ENCODE results near the gene ATP5F1D.

ATP5F1D gene

GRCh38 chr19:1220477-1220930 lies 21.0 kb upstream of the ATP5F1D start:
- no peak overlapping the region for H3K4me2 ChIP-seq (ENCODE audit: low read length)
- peaks cover under 1 to 1% of the 10 kb centered on the region in 2 experiments for H3K4me1 ChIP-seq (ENCODE audit: control insufficient read depth in 1 of 2, insufficient read depth in 2 of 2, low read length in 2 of 2)
- no peak for DNase-seq
- no peaks in the 10 kb centered on the region for H3K79me1 ChIP-seq (ENCODE audit: low read length)
- no peak overlapping the region for H4K8ac ChIP-seq (ENCODE audit: low read depth, low read length)
- no peak overlapping the region for H2BK5ac ChIP-seq (ENCODE audit: low read depth, low read length, poor library complexity)
- H3K9me3 ChIP-seq (ENCODE audit: insufficient read depth, low read depth, low read length), result no peaks in the 10 kb centered on the region
- H3K18ac ChIP-seq (ENCODE audit: low read length), result no peak overlapping the region
- no peak overlapping the region for H3K4ac ChIP-seq (ENCODE audit: low read depth, low read length)
- H3K23ac ChIP-seq (ENCODE audit: low read length), result no peak overlapping the region
- H4K12ac ChIP-seq (ENCODE audit: low read depth, low read length), result no peak overlapping the region
- no peak overlapping the region for H2BK120ac ChIP-seq (ENCODE audit: insufficient read depth, low read length, poor library complexity)
- H3K79me2 ChIP-seq (ENCODE audit: control insufficient read depth, insufficient read depth, low read length, poor library complexity), result peaks cover under 1% of the 10 kb centered on the region
- no peak overlapping the region for H2BK12ac ChIP-seq (ENCODE audit: low read length)
- no peak overlapping the region for H2AK5ac ChIP-seq (ENCODE audit: low read length)
- peaks cover 50 to 55% of the 10 kb centered on the region in 2 experiments for H3K36me3 ChIP-seq (ENCODE audit: control insufficient read depth in 1 of 2, insufficient read depth in 2 of 2, low read length in 2 of 2)
- no peak overlapping the region for H3K14ac ChIP-seq (ENCODE audit: low read length)
- H3K4me3 ChIP-seq (ENCODE audit: low read depth, low read length), result no peak overlapping the region
- WGBS (ENCODE audit: extremely low coverage, insufficient coverage, insufficient read length), result no CpG with 5 or more reads among the region's 33 CpGs
- no peak overlapping the region for H3K27ac ChIP-seq (ENCODE audit: low read depth, low read length)
- no peaks in the 10 kb centered on the region for H3K27me3 ChIP-seq (ENCODE audit: insufficient read depth, low read length)
- H3K9ac ChIP-seq (ENCODE audit: low read length), result no peak overlapping the region
- H4K91ac ChIP-seq (ENCODE audit: low read depth, low read length), result no peak overlapping the region
- no peak overlapping the region for H2AFZ ChIP-seq (ENCODE audit: insufficient read depth, low read length, poor library complexity)

- Histone ChIP-seq H2AFZ (ENCODE audit: insufficient read depth, low read length, poor library complexity) (no peak overlapping the region), H3K4me2 (ENCODE audit: low read length) (no peak overlapping the region), H3K79me2 (ENCODE audit: control insufficient read depth, insufficient read depth, low read length, poor library complexity) (no peaks in the 10 kb centered on the region), H3K79me1 (ENCODE audit: low read length) (no peaks in the 10 kb centered on the region), H3K4ac (ENCODE audit: low read depth, low read length) (no peak overlapping the region), H2BK12ac (ENCODE audit: low read length) (no peak overlapping the region), H2BK5ac (ENCODE audit: low read depth, low read length, poor library complexity) (no peak overlapping the region), H2AK5ac (ENCODE audit: low read length) (no peak overlapping the region), H4K91ac (ENCODE audit: low read depth, low read length) (no peak overlapping the region), H3K18ac (ENCODE audit: low read length) (no peak overlapping the region), H3K14ac (ENCODE audit: low read length) (no peak overlapping the region), H4K8ac (ENCODE audit: low read depth, low read length) (no peak overlapping the region), H3K23ac (ENCODE audit: low read length) (no peak overlapping the region), H3K4me1 (ENCODE audit: control insufficient read depth in 1 of 2, insufficient read depth in 2 of 2, low read length in 2 of 2) (no peaks in the 10 kb centered on the region), H3K4me3 (ENCODE audit: low read depth, low read length) (no peak overlapping the region), H3K27ac (ENCODE audit: low read depth, low read length) (no peak overlapping the region), H4K12ac (ENCODE audit: low read depth, low read length) (no peak overlapping the region), H3K9ac (ENCODE audit: low read length) (no peak overlapping the region), H3K9me3 (ENCODE audit: insufficient read depth, low read depth, low read length) (no peaks in the 10 kb centered on the region), H3K27me3 (ENCODE audit: insufficient read depth, low read length) (no peaks in the 10 kb centered on the region), H2BK120ac (ENCODE audit: insufficient read depth, low read length, poor library complexity) (no peak overlapping the region), H3K36me3 (ENCODE audit: control insufficient read depth in 1 of 2, insufficient read depth in 2 of 2, low read length in 2 of 2) (peaks cover 51 to 56% of the 10 kb centered on the region in 2 experiments)
- peak in 1 of 2 donors; percentile 58 for DNase-seq
- no CpG with 5 or more reads among the region's 38 CpGs for WGBS (ENCODE audit: extremely low coverage, insufficient coverage, insufficient read length)
Observed at GRCh38 chr19:1220976-1221903, 20.3 kb upstream of the ATP5F1D start.

- H2BK5ac ChIP-seq (ENCODE audit: low read depth, low read length, poor library complexity), result no peak overlapping the region
- no peak overlapping the region for H2BK12ac ChIP-seq (ENCODE audit: low read length)
- H3K4me1 ChIP-seq (ENCODE audit: control insufficient read depth in 1 of 2, insufficient read depth in 2 of 2, low read length in 2 of 2), result no peaks in the 10 kb centered on the region
- no peak overlapping the region for H3K4me3 ChIP-seq (ENCODE audit: low read depth, low read length)
- H3K79me2 ChIP-seq (ENCODE audit: control insufficient read depth, insufficient read depth, low read length, poor library complexity), result no peaks in the 10 kb centered on the region
- H3K23ac ChIP-seq (ENCODE audit: low read length), result no peak overlapping the region
- no peaks in the 10 kb centered on the region for H3K9me3 ChIP-seq (ENCODE audit: insufficient read depth, low read depth, low read length)
- H3K18ac ChIP-seq (ENCODE audit: low read length), result no peak overlapping the region
- H2AFZ ChIP-seq (ENCODE audit: insufficient read depth, low read length, poor library complexity), result no peak overlapping the region
- H2BK120ac ChIP-seq (ENCODE audit: insufficient read depth, low read length, poor library complexity), result no peak overlapping the region
- no peak overlapping the region for H4K8ac ChIP-seq (ENCODE audit: low read depth, low read length)
- no peak overlapping the region for H3K4ac ChIP-seq (ENCODE audit: low read depth, low read length)
- no peak overlapping the region for H3K4me2 ChIP-seq (ENCODE audit: low read length)
- no peak overlapping the region for H2AK5ac ChIP-seq (ENCODE audit: low read length)
- H3K14ac ChIP-seq (ENCODE audit: low read length), result no peak overlapping the region
- WGBS (ENCODE audit: extremely low coverage, insufficient coverage, insufficient read length), result no CpG with 5 or more reads among the region's 22 CpGs
- H3K27ac ChIP-seq (ENCODE audit: low read depth, low read length), result no peak overlapping the region
- H3K9ac ChIP-seq (ENCODE audit: low read length), result no peak overlapping the region
- H3K27me3 ChIP-seq (ENCODE audit: insufficient read depth, low read length), result no peaks in the 10 kb centered on the region
- H3K36me3 ChIP-seq (ENCODE audit: control insufficient read depth in 1 of 2, insufficient read depth in 2 of 2, low read length in 2 of 2), result peaks cover 56 to 62% of the 10 kb centered on the region in 2 experiments
- no peak for DNase-seq
- no peak overlapping the region for H4K12ac ChIP-seq (ENCODE audit: low read depth, low read length)
- H4K91ac ChIP-seq (ENCODE audit: low read depth, low read length), result no peak overlapping the region
- H3K79me1 ChIP-seq (ENCODE audit: low read length), result no peaks in the 10 kb centered on the region
Observed at GRCh38 chr19:1221904-1222255, 19.7 kb upstream of the ATP5F1D start.

GRCh38 chr19:1222394-1222793 lies 19.2 kb upstream of the ATP5F1D start:
- H2BK5ac ChIP-seq (ENCODE audit: low read depth, low read length, poor library complexity), result no peak overlapping the region
- no peak overlapping the region for H2BK120ac ChIP-seq (ENCODE audit: insufficient read depth, low read length, poor library complexity)
- no peak overlapping the region for H2AK5ac ChIP-seq (ENCODE audit: low read length)
- DNase-seq, result no peak
- no peak overlapping the region for H3K9ac ChIP-seq (ENCODE audit: low read length)
- H4K91ac ChIP-seq (ENCODE audit: low read depth, low read length), result no peak overlapping the region
- H2AFZ ChIP-seq (ENCODE audit: insufficient read depth, low read length, poor library complexity), result no peak overlapping the region
- no peaks in the 10 kb centered on the region for H3K4me1 ChIP-seq (ENCODE audit: control insufficient read depth in 1 of 2, insufficient read depth in 2 of 2, low read length in 2 of 2)
- no peaks in the 10 kb centered on the region for H3K9me3 ChIP-seq (ENCODE audit: insufficient read depth, low read depth, low read length)
- H2BK12ac ChIP-seq (ENCODE audit: low read length), result no peak overlapping the region
- H3K4ac ChIP-seq (ENCODE audit: low read depth, low read length), result no peak overlapping the region
- no peak overlapping the region for H3K4me2 ChIP-seq (ENCODE audit: low read length)
- no peak overlapping the region for H4K8ac ChIP-seq (ENCODE audit: low read depth, low read length)
- no peak overlapping the region for H3K23ac ChIP-seq (ENCODE audit: low read length)
- no peaks in the 10 kb centered on the region for H3K27me3 ChIP-seq (ENCODE audit: insufficient read depth, low read length)
- no peak overlapping the region for H3K18ac ChIP-seq (ENCODE audit: low read length)
- no peaks in the 10 kb centered on the region for H3K79me1 ChIP-seq (ENCODE audit: low read length)
- no peak overlapping the region for H3K27ac ChIP-seq (ENCODE audit: low read depth, low read length)
- no peak overlapping the region for H4K12ac ChIP-seq (ENCODE audit: low read depth, low read length)
- WGBS (ENCODE audit: extremely low coverage, insufficient coverage, insufficient read length), result no CpG with 5 or more reads among the region's 14 CpGs
- H3K79me2 ChIP-seq (ENCODE audit: control insufficient read depth, insufficient read depth, low read length, poor library complexity), result no peaks in the 10 kb centered on the region
- no peak overlapping the region for H3K14ac ChIP-seq (ENCODE audit: low read length)
- H3K36me3 ChIP-seq (ENCODE audit: control insufficient read depth in 1 of 2, insufficient read depth in 2 of 2, low read length in 2 of 2), result peaks cover 60 to 67% of the 10 kb centered on the region in 2 experiments
- H3K4me3 ChIP-seq (ENCODE audit: low read depth, low read length), result no peak overlapping the region
